C4-2B (cell line): Measurements from ENCODE around the gene PRKCE.

Source experiments
- CTCF ChIP-seq: fragments of 450-650 bp; conservative IDR thresholded peaks from 2 replicates; pipeline ENCODE4 v1.5.1; 2017; ENCODE audit warnings: mild to moderate bottlenecking
- ZFX ChIP-seq: fragments of 450-650 bp; IDR thresholded peaks from 2 replicates; pipeline ENCODE4 v1.6.1; 2017

- TF ChIP-seq CTCF (peak; percentile 64), ZFX (no peak)
These were observed 43.8 kb upstream of the PRKCE start for GRCh38 chr2:45607701-45608100.
